ENCODE data around the gene DSCAM.

- TF ChIP-seq POLR2AphosphoS5 (IDR thresholded peaks at IDR 0.05; ENCODE audit: low read depth, low read length) (no peak), REST (IDR thresholded peaks at IDR 0.05; ENCODE audit: insufficient read depth in 1 of 2, low read depth in 2 of 2, low read length in 2 of 2) (no peak)
Observed at GRCh38 chr21:40340357-40340756, 506.6 kb downstream of the DSCAM start.

Data from PFSK-1 (cell line).